ENCODE measurements around the gene PIAS4.

PIAS4 gene

DNA sequence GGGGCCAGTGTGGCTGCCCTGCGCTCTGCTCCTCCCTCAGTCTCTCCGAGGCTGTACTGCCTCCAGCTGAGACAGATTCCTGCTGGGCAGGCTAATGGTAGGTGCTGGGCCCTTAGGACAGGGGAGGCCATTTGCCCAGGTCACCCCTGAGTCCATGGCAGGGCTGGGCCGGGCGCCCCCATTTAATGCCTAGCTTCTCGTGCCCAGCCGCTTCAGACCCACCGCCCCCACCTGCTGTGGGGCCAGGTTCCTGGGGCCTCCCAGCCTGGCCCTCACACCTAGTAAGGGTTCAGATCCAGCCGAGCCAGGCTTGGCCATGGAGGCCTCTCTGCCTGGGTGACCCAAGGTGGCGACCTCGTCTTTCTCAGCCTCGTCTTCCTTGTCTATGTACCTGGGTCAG lies 17.8 kb downstream of the PIAS4 start:
- TF ChIP-seq, protein P1, sequence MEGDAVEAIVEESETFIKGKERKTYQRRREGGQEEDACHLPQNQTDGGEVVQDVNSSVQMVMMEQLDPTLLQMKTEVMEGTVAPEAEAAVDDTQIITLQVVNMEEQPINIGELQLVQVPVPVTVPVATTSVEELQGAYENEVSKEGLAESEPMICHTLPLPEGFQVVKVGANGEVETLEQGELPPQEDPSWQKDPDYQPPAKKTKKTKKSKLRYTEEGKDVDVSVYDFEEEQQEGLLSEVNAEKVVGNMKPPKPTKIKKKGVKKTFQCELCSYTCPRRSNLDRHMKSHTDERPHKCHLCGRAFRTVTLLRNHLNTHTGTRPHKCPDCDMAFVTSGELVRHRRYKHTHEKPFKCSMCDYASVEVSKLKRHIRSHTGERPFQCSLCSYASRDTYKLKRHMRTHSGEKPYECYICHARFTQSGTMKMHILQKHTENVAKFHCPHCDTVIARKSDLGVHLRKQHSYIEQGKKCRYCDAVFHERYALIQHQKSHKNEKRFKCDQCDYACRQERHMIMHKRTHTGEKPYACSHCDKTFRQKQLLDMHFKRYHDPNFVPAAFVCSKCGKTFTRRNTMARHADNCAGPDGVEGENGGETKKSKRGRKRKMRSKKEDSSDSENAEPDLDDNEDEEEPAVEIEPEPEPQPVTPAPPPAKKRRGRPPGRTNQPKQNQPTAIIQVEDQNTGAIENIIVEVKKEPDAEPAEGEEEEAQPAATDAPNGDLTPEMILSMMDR (conservative IDR thresholded peaks at IDR 0.05; ENCODE audit: low read depth): no peak
- no peak overlapping the region for H3K27ac ChIP-seq
- ChIA-PET POLR2A (ENCODE audit: low non-redundant PET) (no interaction called here), CTCF (interaction anchor here (0.6 kb wide), 1 partner anchor 139 kb away, joined by 3 read pairs; no protein-coding TSS in a partner anchor)
- no peak for DNase-seq (ENCODE audit: low spot score)

DNA sequence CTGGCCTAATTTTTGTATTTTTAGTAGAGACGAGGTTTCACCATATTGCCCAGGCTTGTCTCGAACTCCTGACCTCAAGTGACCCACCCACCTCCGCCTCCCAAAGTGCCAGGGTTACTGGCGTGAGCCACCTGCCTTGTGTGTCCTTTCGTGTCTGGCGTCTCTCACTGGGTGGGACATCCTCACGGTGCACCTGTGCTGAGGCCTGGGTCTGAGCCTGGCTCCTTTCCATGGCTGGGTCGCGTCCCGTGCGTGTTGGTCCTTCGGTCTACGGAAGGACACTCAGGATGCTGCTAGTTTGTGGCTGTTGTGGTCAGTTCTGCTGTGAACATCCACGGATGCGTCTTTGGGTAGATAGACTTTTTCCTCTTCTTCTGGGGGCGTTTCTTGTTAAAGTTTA lies 19.6 kb downstream of the PIAS4 start:
- TF ChIP-seq, protein P1 (conservative IDR thresholded peaks at IDR 0.05; ENCODE audit: low read depth): no peak
- DNase-seq (ENCODE audit: low spot score): no peak
- 0 out of 2 replicates have a peak overlapping the region, but pooled peaks have one; percentile 7 for H3K27ac ChIP-seq
- ChIA-PET CTCF (no interaction called here), POLR2A (ENCODE audit: low non-redundant PET) (no interaction called here)

DNA sequence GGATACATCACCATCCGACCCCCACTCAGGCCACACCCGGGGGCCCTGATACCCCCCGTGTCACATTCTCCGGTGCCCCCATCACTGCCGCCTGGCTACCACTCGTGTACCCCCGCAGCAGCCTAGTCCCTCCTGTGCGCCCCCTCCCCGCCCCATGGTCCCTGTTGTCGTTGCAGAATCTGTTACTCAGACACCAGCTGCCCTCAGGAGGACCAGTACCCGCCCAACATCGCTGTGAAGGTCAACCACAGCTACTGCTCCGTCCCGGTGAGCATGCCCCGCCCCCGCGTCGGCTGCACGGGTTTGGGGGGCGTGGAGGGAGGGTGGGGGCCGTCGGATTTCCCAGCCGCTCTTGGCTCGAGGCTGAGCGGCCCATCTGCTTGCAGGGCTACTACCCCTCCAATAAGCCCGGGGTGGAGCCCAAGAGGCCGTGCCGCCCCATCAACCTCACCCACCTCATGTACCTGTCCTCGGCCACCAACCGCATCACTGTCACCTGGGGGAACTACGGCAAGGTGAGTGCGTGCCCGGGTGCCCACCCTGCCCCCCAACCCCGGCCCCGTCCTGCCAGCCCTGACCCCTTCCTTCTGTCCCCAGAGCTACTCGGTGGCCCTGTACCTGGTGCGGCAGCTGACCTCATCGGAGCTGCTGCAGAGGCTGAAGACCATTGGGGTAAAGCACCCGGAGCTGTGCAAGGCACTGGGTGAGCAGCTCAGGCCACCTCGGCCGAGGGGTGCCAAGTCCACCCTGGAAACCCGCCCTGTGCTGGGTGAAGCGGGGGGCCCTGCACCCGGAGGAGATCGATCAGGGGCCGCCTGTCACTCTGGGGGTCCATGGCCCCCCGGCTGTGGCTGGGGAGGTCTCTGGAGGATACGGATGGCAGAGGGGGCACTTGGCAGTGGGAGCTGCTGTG lies 21.1 kb downstream of the PIAS4 start:
- CTCF ChIA-PET: no interaction called here
- no peak overlapping the region for H3K27ac ChIP-seq
- DNase-seq (ENCODE audit: low spot score): no peak
- TF ChIP-seq, protein P1 (conservative IDR thresholded peaks at IDR 0.05; ENCODE audit: low read depth): no peak
- POLR2A ChIA-PET (ENCODE audit: low non-redundant PET): no interaction called here

DNA sequence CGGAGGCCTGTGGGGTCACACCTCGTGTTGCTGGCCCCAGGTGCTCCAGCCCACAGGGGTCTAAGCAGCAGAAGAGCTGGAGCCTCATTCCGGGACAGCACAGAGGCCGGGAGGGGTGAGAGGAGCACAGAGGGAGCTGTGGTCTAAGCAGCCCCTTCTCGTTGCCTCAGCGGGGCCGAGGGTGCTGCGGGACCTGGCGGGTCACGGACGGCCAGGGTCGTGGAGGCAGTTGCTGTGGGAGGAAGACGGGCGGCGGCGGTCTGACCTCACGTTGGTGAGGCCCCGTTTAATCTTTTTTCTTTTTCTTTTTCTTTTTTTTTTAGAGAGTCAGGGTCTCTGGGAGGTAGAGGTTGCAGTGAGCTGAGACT lies 21.7 kb downstream of the PIAS4 start:
- TF ChIP-seq, protein P1 (conservative IDR thresholded peaks at IDR 0.05; ENCODE audit: low read depth): no peak
- no peak for DNase-seq (ENCODE audit: low spot score)
- no peak overlapping the region for H3K27ac ChIP-seq
- ChIA-PET POLR2A (ENCODE audit: low non-redundant PET) (no interaction called here), CTCF (no interaction called here)

DNA sequence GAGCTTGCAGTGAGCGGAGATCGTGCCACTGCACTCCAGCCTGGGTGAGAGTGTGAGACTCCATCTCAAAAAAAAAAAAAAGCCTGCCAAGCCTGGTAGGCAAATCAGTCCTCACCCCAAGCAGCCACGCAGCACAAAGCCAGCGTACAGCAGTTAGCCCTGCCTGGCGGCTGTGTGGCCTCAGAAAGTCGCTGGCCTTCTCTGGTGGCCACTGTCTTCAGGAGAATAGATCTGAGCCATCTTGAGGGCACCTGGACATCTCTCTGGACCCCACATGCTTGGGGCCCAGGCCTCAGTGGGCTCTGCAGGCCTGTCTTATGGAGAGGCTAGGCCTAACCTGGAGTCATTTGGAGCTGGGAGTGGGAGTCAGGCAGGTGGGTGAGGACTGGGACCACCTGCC lies 23.0 kb downstream of the PIAS4 start:
- H3K27ac ChIP-seq: no peak overlapping the region
- TF ChIP-seq, protein P1 (conservative IDR thresholded peaks at IDR 0.05; ENCODE audit: low read depth): no peak
- ChIA-PET CTCF (no interaction called here), POLR2A (ENCODE audit: low non-redundant PET) (no interaction called here)
- no peak for DNase-seq (ENCODE audit: low spot score)

DNA sequence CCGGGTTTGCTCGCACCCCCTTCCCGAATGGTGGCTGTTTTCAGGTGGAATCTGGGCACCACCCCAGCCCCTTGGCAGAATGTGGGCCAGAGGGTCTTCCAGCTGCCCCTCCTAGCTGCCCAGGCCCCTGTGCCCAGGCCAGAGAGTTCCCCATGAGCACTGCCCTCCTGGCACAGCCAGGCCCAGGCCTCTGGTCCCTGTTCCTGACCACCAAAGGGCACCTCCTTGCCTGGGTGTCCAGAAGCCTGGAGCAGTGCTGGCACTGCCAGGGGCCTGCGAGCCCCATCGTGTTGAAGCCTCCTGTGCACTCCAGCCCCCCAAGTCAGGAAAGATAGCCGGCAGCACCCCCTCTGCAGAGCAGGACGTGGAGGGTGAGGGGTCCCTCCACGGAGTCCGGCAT lies 23.4 kb downstream of the PIAS4 start:
- CTCF ChIA-PET: no interaction called here
- H3K27ac ChIP-seq: no peak overlapping the region
- DNase-seq (ENCODE audit: low spot score): no peak
- POLR2A ChIA-PET (ENCODE audit: low non-redundant PET): no interaction called here
- TF ChIP-seq, protein P1 (conservative IDR thresholded peaks at IDR 0.05; ENCODE audit: low read depth): no peak
